Neural progenitor cell (in vitro differentiated cells): ENCODE measurements around the gene ETFDH. TPM values are rescaled to one million over a fixed set of nuclear protein-coding genes. Genes with fewer than 3 reads are reported as not detected.

Experiments
- DNase-seq: peaks from one replicate; pipeline ENCODE4 v3.0.0-alpha.2; 2016; ENCODE audit warnings: low spot score
- H2AFZ ChIP-seq: fragments of 200-600 bp; sonication (generic); replicated peaks from 2 replicates; pipeline ENCODE4 v1.6.1; 2016; ENCODE audit warnings: antibody characterized with exemption
- H3F3A ChIP-seq: fragments of 200-600 bp; sonication (generic); 2 replicates; pipeline ENCODE4 v1.6.1; 2016; ENCODE audit warnings: antibody characterized with exemption, low read depth
- H3K27ac ChIP-seq: fragments of 200-600 bp; sonication (generic); 2 replicates; pipeline ENCODE4 v1.5.1; 2016; ENCODE audit warnings: mild to moderate bottlenecking
- H3K27me3 ChIP-seq: fragments of 200-600 bp; sonication (generic); 2 replicates; pipeline ENCODE4 v1.6.1; 2016; ENCODE audit warnings: mild to moderate bottlenecking, moderate library complexity
- H3K36me3 ChIP-seq: fragments of 200-600 bp; sonication (generic); 2 replicates; pipeline ENCODE4 v1.5.1; 2016
- H3K4me1 ChIP-seq: fragments of 200-600 bp; sonication (generic); 2 replicates; pipeline ENCODE4 v1.6.1; 2016; ENCODE audit warnings: mixed run types
- H3K4me2 ChIP-seq: fragments of 200-600 bp; sonication (generic); 2 replicates; pipeline ENCODE4 v1.6.1; 2016
- H3K4me3 ChIP-seq: fragments of 200-600 bp; sonication (generic); 2 replicates; pipeline ENCODE4 v1.5.1; 2016
- H3K79me2 ChIP-seq: fragments of 200-600 bp; sonication (generic); 2 replicates; pipeline ENCODE4 v1.6.1; 2016; ENCODE audit warnings: low read depth
- H3K9ac ChIP-seq: fragments of 200-600 bp; sonication (generic); 2 replicates; pipeline ENCODE4 v1.6.1; 2016
- H3K9me3 ChIP-seq: fragments of 200-600 bp; sonication (generic); 2 replicates; pipeline ENCODE4 v1.5.1; 2016; ENCODE audit warnings: low read depth
- H4K20me1 ChIP-seq: fragments of 200-600 bp; sonication (generic); 2 replicates; pipeline ENCODE4 v1.6.1; 2016; ENCODE audit warnings: low read depth
- H3K27ac Mint-ChIP-seq: 3 replicates; pipeline ENCODE4 v1.8.0; 2021; ENCODE audit warnings: mixed read lengths
- H3K27me3 Mint-ChIP-seq: 2 replicates; pipeline ENCODE4 v1.8.0; 2022; ENCODE audit warnings: low read depth, mild to moderate bottlenecking, inconsistent platforms, moderate library complexity, mixed read lengths; ENCODE audit not compliant: insufficient read depth
- H3K36me3 Mint-ChIP-seq: 3 replicates; pipeline ENCODE4 v1.8.0; 2021; ENCODE audit warnings: mixed read lengths
- H3K4me1 Mint-ChIP-seq: 3 replicates; pipeline ENCODE4 v1.8.0; 2021; ENCODE audit warnings: mixed read lengths
- H3K4me3 Mint-ChIP-seq: 3 replicates; pipeline ENCODE4 v1.8.0; 2021; ENCODE audit warnings: mild to moderate bottlenecking, moderate library complexity, mixed read lengths
- H3K9me3 Mint-ChIP-seq: 3 replicates; pipeline ENCODE4 v1.8.0; 2020; ENCODE audit warnings: mixed read lengths
- EZH2 ChIP-seq: fragments of 200-600 bp; sonication (generic); IDR thresholded peaks from 2 replicates; pipeline ENCODE4 v1.6.1; 2017; ENCODE audit warnings: antibody characterized with exemption, mild to moderate bottlenecking, moderate library complexity
- EZH2phosphoT487 ChIP-seq: fragments of 200-600 bp; sonication (generic); IDR thresholded peaks from 2 replicates; pipeline ENCODE4 v1.6.1; 2017; ENCODE audit warnings: antibody characterized with exemption
- total RNA-seq: library from RNA; depleted of rRNA; stranded (reverse); fragments of >200 nt; gene quantifications from 2 replicates; pipeline ENCODE4 v1.2.3, GENCODE V29; 2015; ENCODE audit warnings: low replicate concordance
- TF ChIP-seq, protein P1 (sequence below): fragments of 200-600 bp; sonication (generic); IDR thresholded peaks from 2 replicates; pipeline ENCODE4 v1.5.1; 2017; ENCODE audit warnings: antibody characterized with exemption, mild to moderate bottlenecking

Gene ETFDH
- total RNA-seq, 1 donor from 2014 or later: 16.8 TPM

DNA sequence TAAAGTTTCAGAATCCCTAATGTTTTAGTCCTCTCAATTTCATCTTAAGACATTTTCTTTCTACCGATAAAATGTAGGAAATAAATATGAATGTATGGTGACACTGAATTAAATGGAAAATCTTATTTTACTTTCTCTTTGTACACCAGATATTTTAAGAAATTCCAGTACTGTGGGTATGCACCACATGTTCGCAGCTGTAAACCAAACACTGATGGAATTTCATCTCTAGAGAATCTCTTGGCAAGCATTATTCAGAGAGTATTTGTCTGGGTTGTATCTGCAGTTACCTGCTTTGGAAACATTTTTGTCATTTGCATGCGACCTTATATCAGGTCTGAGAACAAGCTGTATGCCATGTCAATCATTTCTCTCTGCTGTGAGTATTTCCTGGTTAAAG lies 27.3 kb upstream of the ETFDH start:
- Mint-ChIP-seq H3K4me3 (no peak overlapping the region), H3K4me1 (no peaks in the 10 kb centered on the region), H3K27me3 (peaks cover 7% of the 10 kb centered on the region), H3K36me3 (no peaks in the 10 kb centered on the region), H3K9me3 (no peaks in the 10 kb centered on the region), H3K27ac (no peak overlapping the region)
- no peak overlapping the region for H3K4me3 ChIP-seq
- no peaks in the 10 kb centered on the region for H3K4me1 ChIP-seq
- no peaks in the 10 kb centered on the region for H3K27me3 ChIP-seq
- H4K20me1 ChIP-seq: no peaks in the 10 kb centered on the region
- no peak for DNase-seq
- no peak overlapping the region for H3K4me2 ChIP-seq
- H2AFZ ChIP-seq: peak overlapping the region; percentile 34
- no peaks in the 10 kb centered on the region for H3F3A ChIP-seq
- no peak overlapping the region for H3K27ac ChIP-seq
- H3K9ac ChIP-seq: no peak overlapping the region
- H3K79me2 ChIP-seq: no peaks in the 10 kb centered on the region
- H3K9me3 ChIP-seq: no peaks in the 10 kb centered on the region
- no peaks in the 10 kb centered on the region for H3K36me3 ChIP-seq
- no peak for TF ChIP-seq EZH2phosphoT487
- TF ChIP-seq EZH2: no peak
- TF ChIP-seq, protein P1, sequence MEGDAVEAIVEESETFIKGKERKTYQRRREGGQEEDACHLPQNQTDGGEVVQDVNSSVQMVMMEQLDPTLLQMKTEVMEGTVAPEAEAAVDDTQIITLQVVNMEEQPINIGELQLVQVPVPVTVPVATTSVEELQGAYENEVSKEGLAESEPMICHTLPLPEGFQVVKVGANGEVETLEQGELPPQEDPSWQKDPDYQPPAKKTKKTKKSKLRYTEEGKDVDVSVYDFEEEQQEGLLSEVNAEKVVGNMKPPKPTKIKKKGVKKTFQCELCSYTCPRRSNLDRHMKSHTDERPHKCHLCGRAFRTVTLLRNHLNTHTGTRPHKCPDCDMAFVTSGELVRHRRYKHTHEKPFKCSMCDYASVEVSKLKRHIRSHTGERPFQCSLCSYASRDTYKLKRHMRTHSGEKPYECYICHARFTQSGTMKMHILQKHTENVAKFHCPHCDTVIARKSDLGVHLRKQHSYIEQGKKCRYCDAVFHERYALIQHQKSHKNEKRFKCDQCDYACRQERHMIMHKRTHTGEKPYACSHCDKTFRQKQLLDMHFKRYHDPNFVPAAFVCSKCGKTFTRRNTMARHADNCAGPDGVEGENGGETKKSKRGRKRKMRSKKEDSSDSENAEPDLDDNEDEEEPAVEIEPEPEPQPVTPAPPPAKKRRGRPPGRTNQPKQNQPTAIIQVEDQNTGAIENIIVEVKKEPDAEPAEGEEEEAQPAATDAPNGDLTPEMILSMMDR: no peak

DNA sequence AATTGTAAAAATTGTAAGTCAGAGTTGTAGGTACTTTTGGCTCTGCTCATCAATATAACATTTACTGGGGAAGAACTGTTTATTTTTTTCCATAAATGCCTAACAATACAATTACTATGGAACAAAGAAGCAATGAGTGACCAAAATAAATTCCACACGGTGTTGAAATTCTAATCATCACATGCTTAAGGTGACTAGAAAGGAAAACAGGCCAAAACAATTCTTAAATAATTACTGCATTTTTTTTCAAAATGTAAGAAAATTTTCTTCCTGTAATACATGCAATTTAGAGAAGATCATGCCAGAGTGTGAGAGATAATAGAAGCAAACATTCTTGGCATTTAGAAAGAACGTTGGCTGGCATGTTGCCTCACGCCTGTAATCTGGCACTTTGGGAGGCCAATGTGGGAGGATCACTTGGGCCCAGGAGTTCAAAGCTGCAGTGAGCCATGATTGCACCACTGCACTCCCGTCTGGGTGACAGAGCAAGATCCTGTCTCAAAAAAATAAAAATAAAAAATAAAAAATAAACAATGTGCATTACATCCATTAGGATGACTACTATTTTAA lies 22.9 kb upstream of the ETFDH start:
- Histone ChIP-seq H2AFZ (no peak overlapping the region), H4K20me1 (no peaks in the 10 kb centered on the region), H3K79me2 (no peaks in the 10 kb centered on the region), H3K4me1 (peaks cover 6% of the 10 kb centered on the region), H3K27ac (no peak overlapping the region), H3K36me3 (no peaks in the 10 kb centered on the region), H3K27me3 (no peaks in the 10 kb centered on the region), H3F3A (no peaks in the 10 kb centered on the region), H3K9ac (no peak overlapping the region), H3K4me3 (no peak overlapping the region), H3K9me3 (no peaks in the 10 kb centered on the region), H3K4me2 (no peak overlapping the region)
- no peaks in the 10 kb centered on the region for H3K36me3 Mint-ChIP-seq
- no peaks in the 10 kb centered on the region for H3K4me1 Mint-ChIP-seq
- no peak overlapping the region for H3K27ac Mint-ChIP-seq
- H3K27me3 Mint-ChIP-seq: peaks cover 1% of the 10 kb centered on the region
- DNase-seq: no peak
- no peak overlapping the region for H3K4me3 Mint-ChIP-seq
- TF ChIP-seq EZH2phosphoT487: no peak
- TF ChIP-seq, protein P1: no peak
- TF ChIP-seq EZH2: no peak
- H3K9me3 Mint-ChIP-seq: no peaks in the 10 kb centered on the region

DNA sequence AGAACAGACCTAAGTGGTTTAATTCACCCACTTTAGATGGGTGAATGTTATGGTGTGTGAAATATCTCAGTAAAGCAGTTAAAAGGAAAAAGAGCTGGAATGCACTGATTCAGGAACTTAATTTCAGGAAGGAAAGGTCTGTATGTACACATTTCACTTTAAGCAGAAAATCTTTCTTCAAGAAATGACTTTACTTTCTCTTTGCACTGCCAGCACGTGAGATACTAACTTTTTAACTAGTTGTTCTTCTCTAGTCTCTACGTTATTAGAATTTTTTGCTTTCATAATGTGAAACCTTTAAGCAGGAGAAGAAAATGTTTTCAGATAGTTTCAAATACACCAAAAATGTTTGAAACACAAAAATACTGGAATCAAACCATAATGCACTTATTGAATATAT lies 19.2 kb upstream of the ETFDH start:
- Histone ChIP-seq H3K79me2 (no peaks in the 10 kb centered on the region), H3K4me2 (no peak overlapping the region), H4K20me1 (no peaks in the 10 kb centered on the region), H3K4me1 (peaks cover 17% of the 10 kb centered on the region), H3K9ac (no peak overlapping the region), H3F3A (no peaks in the 10 kb centered on the region), H3K9me3 (no peaks in the 10 kb centered on the region), H2AFZ (peak overlapping the region; percentile 93), H3K4me3 (no peak overlapping the region), H3K27me3 (no peaks in the 10 kb centered on the region), H3K27ac (no peak overlapping the region), H3K36me3 (no peaks in the 10 kb centered on the region)
- Mint-ChIP-seq H3K9me3 (peaks cover 2% of the 10 kb centered on the region), H3K27me3 (no peaks in the 10 kb centered on the region), H3K4me1 (peaks cover 2% of the 10 kb centered on the region), H3K36me3 (no peaks in the 10 kb centered on the region), H3K27ac (no peak overlapping the region), H3K4me3 (no peak overlapping the region)
- DNase-seq: no peak
- TF ChIP-seq, protein P1: no peak
- TF ChIP-seq EZH2 (no peak), EZH2phosphoT487 (no peak)
